ENCODE data around the gene TSPAN13.
A peak's percentile ranks its signal among the peaks of the same experiment; 100 is the strongest.

TSPAN13 gene

DNA sequence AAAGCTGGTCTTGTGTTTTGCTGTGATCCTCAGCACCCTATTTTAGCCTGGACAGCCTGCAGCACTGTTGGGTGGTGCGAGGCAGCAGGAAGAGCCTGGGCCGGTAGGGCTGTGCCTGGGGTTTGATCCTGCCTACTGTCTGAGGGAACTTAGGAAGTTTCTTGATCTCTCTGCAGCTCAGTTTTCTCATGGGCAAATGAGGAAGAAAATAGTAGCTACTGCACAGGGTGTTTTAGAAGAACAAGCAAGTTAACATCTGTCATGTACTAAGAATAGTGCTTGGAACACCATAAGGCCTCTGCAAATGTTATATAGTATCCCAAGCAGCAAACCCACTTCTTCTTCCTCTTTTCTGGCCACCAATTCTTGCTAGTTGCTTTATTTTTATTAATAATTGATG is 63.3 kb downstream of the TSPAN13 start:
- DNase-seq: no peak

DNA sequence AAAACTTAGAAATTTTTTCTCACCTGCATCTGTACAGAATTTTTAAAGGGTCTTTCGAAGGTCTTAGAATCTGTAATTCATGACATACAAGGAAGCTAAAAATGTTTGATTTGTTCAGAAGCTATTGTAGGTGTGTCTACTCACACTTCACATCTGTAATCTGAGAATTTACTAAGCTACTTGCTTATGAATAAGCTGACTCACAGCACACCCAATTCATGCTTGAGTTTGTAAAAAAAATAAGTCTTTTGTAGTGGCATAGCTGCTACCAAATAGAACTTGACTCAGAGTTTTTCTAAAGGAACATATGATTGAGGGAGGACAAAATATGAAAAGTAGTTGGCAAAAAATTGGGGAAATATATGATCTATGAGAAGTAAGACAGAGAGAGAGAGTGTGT is 64.0 kb downstream of the TSPAN13 start:
- DNase-seq: peak in 1 of 3 experiments; percentile 10

DNA sequence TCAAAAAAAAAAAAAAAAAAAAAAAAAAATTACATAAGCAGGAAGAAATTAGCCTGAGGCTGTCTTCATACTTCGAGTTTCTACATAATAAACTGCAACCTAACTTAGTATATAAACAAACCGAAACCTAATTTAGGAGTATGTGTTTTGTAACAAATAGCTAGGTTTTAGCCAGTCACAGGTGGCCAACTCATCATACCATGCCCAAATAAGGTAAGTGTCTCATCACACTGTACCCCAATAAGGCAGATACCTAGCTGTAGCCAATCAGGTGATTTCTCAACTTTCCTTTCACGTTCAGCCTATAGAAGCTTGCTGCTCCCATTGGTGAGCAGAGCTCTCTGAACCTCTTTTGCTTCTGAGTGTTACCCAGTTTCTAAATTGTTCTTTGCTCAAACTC is 65.2 kb downstream of the TSPAN13 start:
- DNase-seq: no peak

DNA sequence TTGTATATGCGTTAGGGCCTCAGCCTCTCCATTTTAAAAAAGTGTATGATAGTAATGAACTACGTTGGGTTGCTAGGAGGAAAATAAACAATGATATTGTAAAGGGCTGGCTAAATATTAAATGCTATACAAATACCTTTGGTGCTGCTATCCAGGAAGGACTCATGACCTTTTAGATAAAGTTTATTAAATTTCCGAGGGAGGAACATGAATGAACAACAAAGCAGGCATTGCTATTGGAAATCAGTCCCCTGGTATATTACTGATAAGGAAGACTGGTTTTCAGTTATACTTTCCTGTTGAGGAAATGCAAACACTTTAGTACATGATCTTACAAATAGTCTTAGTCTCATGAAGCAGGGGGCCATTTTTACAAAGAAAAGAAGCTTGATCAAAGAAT is 68.5 kb downstream of the TSPAN13 start:
- DNase-seq: no peak

DNA sequence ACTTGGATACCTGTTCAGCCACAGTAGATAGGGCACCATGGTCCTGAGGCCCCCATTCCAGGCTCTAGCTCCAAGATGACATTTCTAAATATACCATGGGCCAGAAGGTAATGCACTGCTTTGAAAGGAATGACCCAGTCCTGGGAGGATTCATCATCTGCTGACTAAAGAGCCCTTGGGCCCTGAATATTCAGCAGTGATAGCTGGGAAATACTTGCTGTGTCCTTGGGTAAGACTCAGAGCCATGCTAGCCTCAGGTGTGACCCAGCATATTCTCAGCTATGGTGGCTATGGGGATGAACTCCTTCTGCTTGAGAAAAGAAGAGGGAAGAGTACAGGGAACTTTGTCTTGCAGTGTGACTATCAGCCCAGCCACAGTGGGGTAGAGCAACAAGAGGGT is 72.5 kb downstream of the TSPAN13 start:
- no peak for DNase-seq

DNA sequence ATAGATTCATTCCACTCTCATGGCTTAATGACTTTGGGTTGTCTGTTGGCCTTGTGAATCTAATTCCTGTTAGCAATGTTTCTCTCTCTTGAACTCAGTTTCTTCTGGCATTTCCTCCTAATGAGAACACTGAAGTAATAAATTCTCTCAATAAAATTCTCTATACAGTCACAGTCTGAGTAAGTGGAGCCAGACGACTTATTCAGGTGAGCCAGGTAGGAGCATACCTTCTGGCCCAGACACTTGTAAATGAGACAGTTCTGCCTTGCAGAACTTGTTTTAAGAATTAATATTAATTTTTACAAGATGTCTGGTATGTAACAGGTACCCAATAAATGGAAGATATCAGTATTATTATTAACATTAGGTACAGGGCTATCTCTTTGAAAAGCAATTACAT is 79.8 kb downstream of the TSPAN13 start:
- DNase-seq: no peak
